ENCODE measurements around the gene ELOVL3. TPM values are rescaled to one million over a fixed set of nuclear protein-coding genes. Genes with fewer than 3 reads are reported as not detected.

The ELOVL3 gene
- total RNA-seq, 1 experiment from 2014 or later: 3.3 TPM

Other genes with a start within 250 kb of the ELOVL3 start
- gene ARMH3, start 170.1 kb upstream of the ELOVL3 start, total RNA-seq (2014; rRNA removed; shearing (Covaris generic)): 9.3 and 15.3 TPM in 2 replicates
- gene HPS6, start 160.9 kb upstream of the ELOVL3 start, total RNA-seq (2014; rRNA removed; shearing (Covaris generic)): 55.3 and 71.9 TPM in 2 replicates
- 59.7 and 62.5 TPM in 2 replicates for gene LDB1, start 105.9 kb upstream of the ELOVL3 start, total RNA-seq (2014; rRNA removed; shearing (Covaris generic))
- 3.8 and 7.0 TPM in 2 replicates for gene PPRC1, start 93.3 kb upstream of the ELOVL3 start, total RNA-seq (2014; rRNA removed; shearing (Covaris generic))
- gene NOLC1, start 73.9 kb upstream of the ELOVL3 start, total RNA-seq (2014; rRNA removed; shearing (Covaris generic)): 137 and 202 TPM in 2 replicates
- 5.4 and 6.3 TPM in 2 replicates for gene PITX3, start 15.2 kb downstream of the ELOVL3 start, total RNA-seq (2014; rRNA removed; shearing (Covaris generic))
- gene GBF1, start 19.2 kb downstream of the ELOVL3 start, total RNA-seq (2014; rRNA removed; shearing (Covaris generic)): 15.3 and 16.0 TPM in 2 replicates
- 23.3 and 23.9 TPM in 2 replicates for gene NFKB2, start 169.4 kb downstream of the ELOVL3 start, total RNA-seq (2014; rRNA removed; shearing (Covaris generic))
- gene PSD, start 192.5 kb downstream of the ELOVL3 start, total RNA-seq (2014; rRNA removed; shearing (Covaris generic)): 3.1 and 7.9 TPM in 2 replicates
- gene FBXL15, start 194.5 kb downstream of the ELOVL3 start, total RNA-seq (2014; rRNA removed; shearing (Covaris generic)): 29.9 and 32.1 TPM in 2 replicates
- gene CUEDC2, start 206.3 kb downstream of the ELOVL3 start, total RNA-seq (2014; rRNA removed; shearing (Covaris generic)): 133 and 209 TPM in 2 replicates
- gene C10orf95, start 225.2 kb downstream of the ELOVL3 start, total RNA-seq (2014; rRNA removed; shearing (Covaris generic)): 1.8 TPM in 1 of 2 replicates, not detected in the other